HEK293 (cell line): Measurements from ENCODE around the gene SLC7A10.
A peak's percentile ranks its signal among the peaks of the same experiment; 100 is the strongest.

Experiments used
- CTCF ChIA-PET: fragments of 350-600 bp; formaldehyde crosslinking; extraction: SDS; loops from one replicate; lab custom pipeline; 2021; ENCODE audit warnings: antibody characterized with exemption; lab: Yijun Ruan, JAX
- POLR2A ChIA-PET: fragments of 300-600 bp; formaldehyde crosslinking; extraction: SDS; loops from one replicate; lab custom pipeline; 2020; ENCODE audit warnings: antibody characterized with exemption, inconsistent platforms; lab: Yijun Ruan, JAX
- H3K27ac ChIP-seq: fragments of 200-500 bp; sonication (Bioruptor generic); 2 replicates; pipeline ENCODE4 v1.5.1; 2014; ENCODE audit warnings: low read depth, low read length, control low read depth, inconsistent platforms; ENCODE audit errors: extremely low read depth
- H3K36me3 ChIP-seq, 2 experiments: fragments of 200-500 bp in 1 of 2; sonication (Bioruptor generic) in 1 of 2; 1 replicate in 1 of 2; 2 replicates in 1 of 2; pipeline ENCODE4 v1.5.1; 2014 to 2017; ENCODE audit warnings: inconsistent platforms in 2 of 2, low read length in 2 of 2; ENCODE audit not compliant: control insufficient read depth in 2 of 2, insufficient read depth in 1 of 2
- H3K4me1 ChIP-seq: fragments of 200-500 bp; sonication (Bioruptor generic); 2 replicates; pipeline ENCODE4 v1.5.1; 2014; ENCODE audit warnings: mild to moderate bottlenecking, low read length, inconsistent platforms; ENCODE audit not compliant: control insufficient read depth, insufficient read depth
- H3K4me3 ChIP-seq: 2 replicates; pipeline ENCODE4 v1.5.1; 2011; ENCODE audit warnings: low read depth, mild to moderate bottlenecking, control low read depth, low read length, moderate library complexity
- H3K9me3 ChIP-seq: fragments of 200-500 bp; sonication (Bioruptor generic); 2 replicates; pipeline ENCODE4 v1.5.1; 2014; ENCODE audit warnings: low read depth, low read length, inconsistent platforms; ENCODE audit not compliant: control insufficient read depth, insufficient read depth
- BCL11A ChIP-seq: fragments of 450-650 bp; formaldehyde crosslinking; IDR thresholded peaks from 2 replicates; pipeline ENCODE4 v1.5.1; 2016; ENCODE audit warnings: low read depth, missing biosample characterization, missing genetic modification characterization
- KLF16 ChIP-seq: fragments of 450-650 bp; formaldehyde crosslinking; IDR thresholded peaks from 2 replicates; pipeline ENCODE4 v1.5.1; 2017; ENCODE audit warnings: missing biosample characterization, missing genetic modification characterization
- PRDM6 ChIP-seq: fragments of 450-650 bp; formaldehyde crosslinking; IDR thresholded peaks from 2 replicates; pipeline ENCODE4 v1.5.1; 2017; ENCODE audit warnings: missing biosample characterization, missing genetic modification characterization
- SETDB1 ChIP-seq: IDR thresholded peaks from one replicate; pipeline ENCODE4 v1.6.1; 2017; ENCODE audit warnings: mild to moderate bottlenecking, low read length, moderate library complexity, mixed read lengths; ENCODE audit not compliant: insufficient read length
- TCF7L2 ChIP-seq: IDR thresholded peaks from 2 replicates; pipeline ENCODE4 v1.6.1; 2011; ENCODE audit warnings: low read depth, mild to moderate bottlenecking, inconsistent platforms, low read length, moderate library complexity, borderline replicate concordance
- ZBTB8A ChIP-seq: fragments of 450-650 bp; formaldehyde crosslinking; IDR thresholded peaks from 2 replicates; pipeline ENCODE4 v1.5.1; 2016; ENCODE audit warnings: missing biosample characterization, missing genetic modification characterization
- ZFP69B ChIP-seq: fragments of 450-650 bp; formaldehyde crosslinking; IDR thresholded peaks from 2 replicates; pipeline ENCODE4 v1.5.1; 2016; ENCODE audit warnings: missing biosample characterization, missing genetic modification characterization
- ZNF140 ChIP-seq: fragments of 450-650 bp; formaldehyde crosslinking; IDR thresholded peaks from 2 replicates; pipeline ENCODE4 v1.5.1; 2016; ENCODE audit warnings: missing biosample characterization, missing genetic modification characterization
- ZNF18 ChIP-seq: fragments of 450-650 bp; formaldehyde crosslinking; IDR thresholded peaks from 2 replicates; pipeline ENCODE4 v1.5.1; 2016; ENCODE audit warnings: missing biosample characterization, missing genetic modification characterization
- ZNF248 ChIP-seq: fragments of 450-650 bp; formaldehyde crosslinking; IDR thresholded peaks from 2 replicates; pipeline ENCODE4 v1.5.1; 2017; ENCODE audit warnings: missing biosample characterization, missing genetic modification characterization
- ZNF274 ChIP-seq, 2 experiments: fragments of 200-500 bp in 1 of 2; fragments of 450-650 bp in 1 of 2; sonication (Bioruptor generic) in 1 of 2; formaldehyde crosslinking in 1 of 2; IDR thresholded peaks; 2 replicates each; pipeline versions ENCODE4 v1.5.1 to v1.6.1; 2014 to 2016; ENCODE audit warnings: borderline replicate concordance in 1 of 2, inconsistent platforms in 1 of 2, low read length in 1 of 2, missing biosample characterization in 1 of 2, missing genetic modification characterization in 1 of 2
- ZNF555 ChIP-seq: fragments of 450-650 bp; formaldehyde crosslinking; conservative IDR thresholded peaks from 2 replicates; pipeline ENCODE4 v1.5.1; 2017; ENCODE audit warnings: missing biosample characterization, mild to moderate bottlenecking, missing genetic modification characterization, inconsistent platforms
- ZNF600 ChIP-seq: fragments of 450-650 bp; formaldehyde crosslinking; IDR thresholded peaks from 2 replicates; pipeline ENCODE4 v1.5.1; 2016; ENCODE audit warnings: missing biosample characterization, missing genetic modification characterization
- ZNF629 ChIP-seq: fragments of 450-650 bp; formaldehyde crosslinking; IDR thresholded peaks from 2 replicates; pipeline ENCODE4 v1.5.1; 2017; ENCODE audit warnings: missing biosample characterization, missing genetic modification characterization
- ZNF654 ChIP-seq: fragments of 450-650 bp; formaldehyde crosslinking; IDR thresholded peaks from 2 replicates; pipeline ENCODE4 v1.5.1; 2016; ENCODE audit warnings: low read depth, missing biosample characterization, missing genetic modification characterization
- ZNF660 ChIP-seq: fragments of 450-650 bp; IDR thresholded peaks from 2 replicates; pipeline ENCODE4 v1.5.1; 2018; ENCODE audit warnings: missing biosample characterization, mild to moderate bottlenecking, missing genetic modification characterization
- ZNF701 ChIP-seq: fragments of 450-650 bp; formaldehyde crosslinking; IDR thresholded peaks from 2 replicates; pipeline ENCODE4 v1.5.1; 2016; ENCODE audit warnings: missing biosample characterization, missing genetic modification characterization
- ZNF776 ChIP-seq: fragments of 450-650 bp; formaldehyde crosslinking; IDR thresholded peaks from 2 replicates; pipeline ENCODE4 v1.5.0; 2017; ENCODE audit warnings: missing biosample characterization, missing genetic modification characterization, borderline replicate concordance
- ZSCAN16 ChIP-seq: fragments of 450-650 bp; formaldehyde crosslinking; IDR thresholded peaks from 2 replicates; pipeline ENCODE4 v1.5.1; 2016; ENCODE audit warnings: missing biosample characterization, missing genetic modification characterization
- TF ChIP-seq, protein P1 (sequence below): fragments of 450-650 bp; formaldehyde crosslinking; IDR thresholded peaks from 2 replicates; pipeline ENCODE4 v1.5.1; 2016; ENCODE audit warnings: missing biosample characterization, missing genetic modification characterization
- TF ChIP-seq, protein P2 (sequence below): fragments of 450-650 bp; formaldehyde crosslinking; IDR thresholded peaks from 2 replicates; pipeline ENCODE4 v1.5.1; 2016; ENCODE audit warnings: missing biosample characterization, missing genetic modification characterization
- TF ChIP-seq, protein P3 (sequence below): fragments of 450-650 bp; formaldehyde crosslinking; IDR thresholded peaks from 2 replicates; pipeline ENCODE4 v1.5.1; 2017; ENCODE audit warnings: missing biosample characterization, missing genetic modification characterization
- TF ChIP-seq, protein P4 (sequence below): fragments of 450-650 bp; formaldehyde crosslinking; IDR thresholded peaks from 2 replicates; pipeline ENCODE4 v1.5.1; 2016; ENCODE audit warnings: missing biosample characterization, missing genetic modification characterization

Gene SLC7A10

DNA sequence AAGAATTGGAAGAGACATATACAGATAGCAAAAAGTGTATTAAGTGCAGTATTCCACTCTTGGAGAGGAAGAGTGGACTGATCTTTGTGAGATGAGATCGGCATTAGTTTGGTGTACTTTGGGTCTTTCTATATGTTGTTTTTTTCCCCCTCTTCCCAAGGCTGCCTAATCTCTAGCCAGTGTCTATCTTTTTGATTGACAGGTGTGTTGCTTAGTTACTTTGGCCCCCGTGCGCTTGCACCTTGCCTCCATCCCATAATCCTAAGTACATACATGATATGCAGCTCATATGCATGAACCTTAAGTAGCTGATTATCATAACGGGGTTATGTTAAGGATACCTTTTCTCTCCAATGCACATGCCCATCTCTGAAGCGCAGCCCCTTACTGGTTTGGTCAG, 4.3 kb upstream of the SLC7A10 start (continued):
- no peak for TF ChIP-seq ZNF274 (IDR thresholded peaks at IDR 0.05; ENCODE audit: low read length)
- no peak for TF ChIP-seq ZNF274 (tag by site-specific recombination; IDR thresholded peaks at IDR 0.05; ENCODE audit: borderline replicate concordance)
- TF ChIP-seq, protein P1, sequence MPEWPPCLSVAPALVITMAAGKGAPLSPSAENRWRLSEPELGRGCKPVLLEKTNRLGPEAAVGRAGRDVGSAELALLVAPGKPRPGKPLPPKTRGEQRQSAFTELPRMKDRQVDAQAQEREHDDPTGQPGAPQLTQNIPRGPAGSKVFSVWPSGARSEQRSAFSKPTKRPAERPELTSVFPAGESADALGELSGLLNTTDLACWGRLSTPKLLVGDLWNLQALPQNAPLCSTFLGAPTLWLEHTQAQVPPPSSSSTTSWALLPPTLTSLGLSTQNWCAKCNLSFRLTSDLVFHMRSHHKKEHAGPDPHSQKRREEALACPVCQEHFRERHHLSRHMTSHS: no peak
- TF ChIP-seq ZNF18: no peak
- TF ChIP-seq TCF7L2: no peak
- no peak for TF ChIP-seq BCL11A (tag by site-specific recombination)
- TF ChIP-seq, all 188 proteins: peak for 0

- ChIA-PET CTCF (interaction anchor here (0.6 to 1.5 kb wide), 11 partner anchors 8 to 550 kb away, joined by 3 to 5 read pairs (median 4); no protein-coding TSS in a partner anchor), POLR2A (interaction anchor here (1.2 kb wide), 1 partner anchor 73 kb away, joined by 3 read pairs; no protein-coding TSS in a partner anchor)
- peaks cover 14% of the 10 kb centered on the region for H3K9me3 ChIP-seq
- no peak overlapping the region for H3K4me3 ChIP-seq
- peaks cover 2% of the 10 kb centered on the region; the same call in 1 of the 2 replicates for H3K4me1 ChIP-seq
- TF ChIP-seq ZNF629 (no peak), ZNF776 (tag by site-specific recombination) (no peak), ZBTB8A (tag by site-specific recombination) (no peak), ZNF274 (IDR thresholded peaks at IDR 0.05; ENCODE audit: low read length) (no peak), ZNF274 (tag by site-specific recombination; IDR thresholded peaks at IDR 0.05; ENCODE audit: borderline replicate concordance) (no peak), ZNF248 (tag by site-specific recombination) (peak; percentile 95), ZNF140 (no peak), ZNF555 (tag by site-specific recombination) (peak; percentile 21; the same call in 1 of the 2 replicates), SETDB1 (peak; percentile 88), ZNF654 (tag by site-specific recombination) (no peak)
- TF ChIP-seq, protein P2, sequence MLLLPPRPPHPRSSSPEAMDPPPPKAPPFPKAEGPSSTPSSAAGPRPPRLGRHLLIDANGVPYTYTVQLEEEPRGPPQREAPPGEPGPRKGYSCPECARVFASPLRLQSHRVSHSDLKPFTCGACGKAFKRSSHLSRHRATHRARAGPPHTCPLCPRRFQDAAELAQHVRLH: peak; percentile 75
- no peak overlapping the region for H3K27ac ChIP-seq
- no peaks in the 10 kb centered on the region for H3K36me3 ChIP-seq
Measured at GRCh38 chr19:33227870-33228599, 2.4 kb upstream of the SLC7A10 start.

DNA sequence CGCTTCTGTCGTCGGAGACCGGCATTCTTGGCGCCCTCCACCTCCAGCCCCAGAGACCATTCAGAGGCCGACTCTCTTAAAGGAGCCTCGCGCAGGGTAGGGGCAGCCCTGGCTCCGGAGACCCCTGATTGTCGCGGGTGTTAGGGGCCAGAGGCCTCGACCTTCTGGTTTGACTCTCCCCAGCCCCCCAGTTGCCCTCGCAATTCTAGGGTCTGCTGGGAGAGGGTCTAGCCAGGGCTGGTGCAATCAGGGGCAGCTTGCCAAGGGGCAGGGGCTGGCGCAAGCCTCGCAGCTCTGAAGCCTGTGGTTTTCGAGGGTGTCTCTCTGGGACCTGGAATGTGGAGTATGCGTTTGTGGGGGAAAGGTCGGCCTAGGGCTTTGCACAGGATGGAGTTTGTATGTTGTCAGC, 1.6 kb upstream of the SLC7A10 start:
- H3K27ac ChIP-seq: no peak overlapping the region
- no peaks in the 10 kb centered on the region for H3K36me3 ChIP-seq
- ChIA-PET POLR2A (interaction anchor here (1.2 kb wide), 1 partner anchor 74 kb away, joined by 3 read pairs; no protein-coding TSS in a partner anchor), CTCF (interaction anchor here (0.6 to 1.0 kb wide), 7 partner anchors 81 to 870 kb away, joined by 3 to 5 read pairs (median 4); no protein-coding TSS in a partner anchor)
- no peak overlapping the region for H3K4me3 ChIP-seq
- H3K9me3 ChIP-seq: peaks cover 14% of the 10 kb centered on the region
- H3K4me1 ChIP-seq: peaks cover 2% of the 10 kb centered on the region; the same call in 1 of the 2 replicates
- TF ChIP-seq, protein P3, sequence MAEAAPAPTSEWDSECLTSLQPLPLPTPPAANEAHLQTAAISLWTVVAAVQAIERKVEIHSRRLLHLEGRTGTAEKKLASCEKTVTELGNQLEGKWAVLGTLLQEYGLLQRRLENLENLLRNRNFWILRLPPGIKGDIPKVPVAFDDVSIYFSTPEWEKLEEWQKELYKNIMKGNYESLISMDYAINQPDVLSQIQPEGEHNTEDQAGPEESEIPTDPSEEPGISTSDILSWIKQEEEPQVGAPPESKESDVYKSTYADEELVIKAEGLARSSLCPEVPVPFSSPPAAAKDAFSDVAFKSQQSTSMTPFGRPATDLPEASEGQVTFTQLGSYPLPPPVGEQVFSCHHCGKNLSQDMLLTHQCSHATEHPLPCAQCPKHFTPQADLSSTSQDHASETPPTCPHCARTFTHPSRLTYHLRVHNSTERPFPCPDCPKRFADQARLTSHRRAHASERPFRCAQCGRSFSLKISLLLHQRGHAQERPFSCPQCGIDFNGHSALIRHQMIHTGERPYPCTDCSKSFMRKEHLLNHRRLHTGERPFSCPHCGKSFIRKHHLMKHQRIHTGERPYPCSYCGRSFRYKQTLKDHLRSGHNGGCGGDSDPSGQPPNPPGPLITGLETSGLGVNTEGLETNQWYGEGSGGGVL: no peak
- TF ChIP-seq ZSCAN16 (tag by site-specific recombination) (no peak), ZNF600 (tag by site-specific recombination) (no peak), ZNF701 (tag by site-specific recombination) (no peak), PRDM6 (no peak), ZNF660 (tag by site-specific recombination) (no peak), ZFP69B (tag by site-specific recombination) (no peak), KLF16 (tag by site-specific recombination) (no peak)
- TF ChIP-seq, protein P4, sequence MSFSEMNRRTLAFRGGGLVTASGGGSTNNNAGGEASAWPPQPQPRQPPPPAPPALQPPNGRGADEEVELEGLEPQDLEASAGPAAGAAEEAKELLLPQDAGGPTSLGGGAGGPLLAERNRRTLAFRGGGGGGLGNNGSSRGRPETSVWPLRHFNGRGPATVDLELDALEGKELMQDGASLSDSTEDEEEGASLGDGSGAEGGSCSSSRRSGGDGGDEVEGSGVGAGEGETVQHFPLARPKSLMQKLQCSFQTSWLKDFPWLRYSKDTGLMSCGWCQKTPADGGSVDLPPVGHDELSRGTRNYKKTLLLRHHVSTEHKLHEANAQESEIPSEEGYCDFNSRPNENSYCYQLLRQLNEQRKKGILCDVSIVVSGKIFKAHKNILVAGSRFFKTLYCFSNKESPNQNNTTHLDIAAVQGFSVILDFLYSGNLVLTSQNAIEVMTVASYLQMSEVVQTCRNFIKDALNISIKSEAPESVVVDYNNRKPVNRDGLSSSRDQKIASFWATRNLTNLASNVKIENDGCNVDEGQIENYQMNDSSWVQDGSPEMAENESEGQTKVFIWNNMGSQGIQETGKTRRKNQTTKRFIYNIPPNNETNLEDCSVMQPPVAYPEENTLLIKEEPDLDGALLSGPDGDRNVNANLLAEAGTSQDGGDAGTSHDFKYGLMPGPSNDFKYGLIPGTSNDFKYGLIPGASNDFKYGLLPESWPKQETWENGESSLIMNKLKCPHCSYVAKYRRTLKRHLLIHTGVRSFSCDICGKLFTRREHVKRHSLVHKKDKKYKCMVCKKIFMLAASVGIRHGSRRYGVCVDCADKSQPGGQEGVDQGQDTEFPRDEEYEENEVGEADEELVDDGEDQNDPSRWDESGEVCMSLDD (tag by site-specific recombination): no peak
